ENCODE data around the gene UBE2L5. TPM values are rescaled to one million over a fixed set of nuclear protein-coding genes. Genes with fewer than 3 reads are reported as not detected.

Gene UBE2L5
- 1 to 10 TPM in 1 of 2 donors, under 1 TPM in 1; 0.14 to 1.2 TPM for total RNA-seq
- long read RNA-seq, donor 1 = 0 reads
- long read RNA-seq, donor 2, partial matches to known transcripts = 1 of 3 reads
- long read RNA-seq, donor 2, other reads (novel, unspliced or antisense) = 2 of 3 reads

- DNase-seq (ENCODE audit: low spot score) = peak; percentile 93
- intact Hi-C loops (cut with DNase I) = no loop called here
Measured at GRCh38 chr13:30422054-30422839, at the start of gene UBE2L5. Gene UBE2L5, plus strand, starts transcription at chr13:30422493. Its CDS starts 5,498 bp downstream, at chr13:30427991.

GRCh38 chr13:30373727-30374126 is 48.6 kb upstream of the UBE2L5 start:
- intact Hi-C loops (cut with DNase I) = no loop called here
- DNase-seq (ENCODE audit: low spot score) = no peak

GRCh38 chr13:30375265-30375835 is 46.9 kb upstream of the UBE2L5 start:
- intact Hi-C loops (cut with DNase I) = no loop called here
- DNase-seq (ENCODE audit: low spot score) = no peak

- DNase-seq (ENCODE audit: low spot score) = no peak
- intact Hi-C loops (cut with DNase I) = no loop called here
Measured at GRCh38 chr13:30376426-30377311, 45.6 kb upstream of the UBE2L5 start.

GRCh38 chr13:30377312-30377685 is 45.0 kb upstream of the UBE2L5 start:
- intact Hi-C loops (cut with DNase I) = no loop called here
- DNase-seq (ENCODE audit: low spot score) = no peak

GRCh38 chr13:30378191-30378590 is 44.1 kb upstream of the UBE2L5 start:
- intact Hi-C loops (cut with DNase I) = no loop called here

GRCh38 chr13:30381049-30381448 is 41.2 kb upstream of the UBE2L5 start:
- no peak for DNase-seq (ENCODE audit: low spot score)
- intact Hi-C loops (cut with DNase I) = no loop called here

More at GRCh38 chr13:30378191-30378590, 44.1 kb upstream of the UBE2L5 start:
- DNase-seq (ENCODE audit: low spot score) = no peak

- intact Hi-C loops (cut with DNase I) = no loop called here
Measured at GRCh38 chr13:30382836-30383525, 39.3 kb upstream of the UBE2L5 start.

GRCh38 chr13:30388406-30389283 is 33.6 kb upstream of the UBE2L5 start:
- intact Hi-C loops (cut with DNase I) = no loop called here
- DNase-seq (ENCODE audit: low spot score) = no peak

More at GRCh38 chr13:30382836-30383525, 39.3 kb upstream of the UBE2L5 start:
- no peak for DNase-seq (ENCODE audit: low spot score)

- intact Hi-C loops (cut with DNase I) = loop anchor here in 1 of 2 donors (10.0 kb wide), 1 partner anchor 183 kb away; no protein-coding TSS in a partner anchor
- no peak for DNase-seq (ENCODE audit: low spot score)
Measured at GRCh38 chr13:30391956-30392680, 30.2 kb upstream of the UBE2L5 start.

- DNase-seq (ENCODE audit: low spot score) = no peak
- intact Hi-C loops (cut with DNase I) = loop anchor here in 1 of 2 donors (10.0 kb wide), 1 partner anchor 182 kb away; no protein-coding TSS in a partner anchor
Measured at GRCh38 chr13:30392681-30393045, 29.6 kb upstream of the UBE2L5 start.

- intact Hi-C loops (cut with DNase I) = loop anchor here in 1 of 2 donors (10.0 kb wide), 1 partner anchor 180 kb away; no protein-coding TSS in a partner anchor
- no peak for DNase-seq (ENCODE audit: low spot score)
Measured at GRCh38 chr13:30394751-30395191, 27.5 kb upstream of the UBE2L5 start.

GRCh38 chr13:30395192-30396158 is 26.8 kb upstream of the UBE2L5 start:
- intact Hi-C loops (cut with DNase I) = loop anchor here in 1 of 2 donors (10.0 kb wide), 1 partner anchor 179 kb away; no protein-coding TSS in a partner anchor

GRCh38 chr13:30396434-30397075 is 25.7 kb upstream of the UBE2L5 start:
- intact Hi-C loops (cut with DNase I) = loop anchor here in 1 of 2 donors (10.0 kb wide), 1 partner anchor 178 kb away; no protein-coding TSS in a partner anchor
- DNase-seq (ENCODE audit: low spot score) = no peak

More at GRCh38 chr13:30395192-30396158, 26.8 kb upstream of the UBE2L5 start:
- peak; percentile 98 for DNase-seq (ENCODE audit: low spot score)

- intact Hi-C loops (cut with DNase I) = loop anchor here in 1 of 2 donors (10.0 kb wide), 1 partner anchor 176 kb away; no protein-coding TSS in a partner anchor
Measured at GRCh38 chr13:30398601-30399072, 23.7 kb upstream of the UBE2L5 start.

More at GRCh38 chr13:30398601-30399072, 23.7 kb upstream of the UBE2L5 start:
- no peak for DNase-seq (ENCODE audit: low spot score)
